ENCODE results near the gene FLT3. TPM values are rescaled to one million over a fixed set of nuclear protein-coding genes. Genes with fewer than 3 reads are reported as not detected.

FLT3 gene
- total RNA-seq, 3 donors from 2014 or later (not counting 1 experiment from before 2014, with no cell fraction given), result 0.39 to 1.8 (median 1.1) TPM

DNA sequence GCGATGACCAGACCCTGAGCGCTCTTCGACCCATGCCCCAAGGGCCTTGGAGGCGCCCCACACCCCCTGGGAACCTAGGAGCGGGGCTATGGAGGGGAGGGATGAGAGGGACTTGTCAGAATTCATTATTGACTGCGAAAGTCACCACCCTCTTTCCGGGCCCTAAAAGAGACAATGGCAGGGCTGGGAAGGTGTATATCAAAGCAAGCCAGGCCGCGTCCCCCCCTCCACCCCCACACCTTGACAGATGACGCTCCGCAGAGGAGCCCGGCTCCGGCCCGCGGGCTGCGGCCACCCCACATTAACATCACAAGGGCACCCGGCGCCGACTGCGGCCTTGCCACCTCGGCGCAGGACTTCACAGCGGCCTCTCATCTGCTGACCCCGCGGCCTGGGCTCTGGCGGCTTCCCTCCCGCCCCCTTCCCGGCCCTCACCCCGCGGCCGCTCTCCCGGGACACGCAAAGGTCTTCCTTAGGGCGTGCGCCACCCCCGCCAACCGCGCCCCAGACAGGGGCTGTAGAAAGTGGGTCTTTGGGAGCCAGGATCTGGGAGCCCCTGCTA, 133.7 kb downstream of the FLT3 start:
- H3K36me3 Mint-ChIP-seq, result no peaks in the 10 kb centered on the region
- H3K27ac Mint-ChIP-seq, result no peak overlapping the region
- 8% methylated on average over 38 of the region's 38 CpGs for WGBS (ENCODE audit: insufficient coverage)
- Histone ChIP-seq H3K27ac (ENCODE audit: low read length) (no peak overlapping the region), H3K4me1 (ENCODE audit: control insufficient read depth, insufficient read depth, low read length) (peaks cover 9% of the 10 kb centered on the region), H3K27me3 (ENCODE audit: control insufficient read depth, insufficient read depth, low read length) (peaks cover 56% of the 10 kb centered on the region), H3K4me3 (ENCODE audit: low read length) (no peak overlapping the region), H3K36me3 (ENCODE audit: control insufficient read depth, insufficient read depth, low read length) (no peaks in the 10 kb centered on the region), H3K9me3 (ENCODE audit: control insufficient read depth, insufficient read depth, low read length) (no peaks in the 10 kb centered on the region)
- DNase-seq (no peak), ATAC-seq (no peak)
- H3K9me3 Mint-ChIP-seq, result no peaks in the 10 kb centered on the region
- H3K4me1 Mint-ChIP-seq, result peaks cover 5 to 6% of the 10 kb centered on the region in 2 donors
- H3K4me3 Mint-ChIP-seq, result no peak overlapping the region
- TF ChIP-seq, protein P1, sequence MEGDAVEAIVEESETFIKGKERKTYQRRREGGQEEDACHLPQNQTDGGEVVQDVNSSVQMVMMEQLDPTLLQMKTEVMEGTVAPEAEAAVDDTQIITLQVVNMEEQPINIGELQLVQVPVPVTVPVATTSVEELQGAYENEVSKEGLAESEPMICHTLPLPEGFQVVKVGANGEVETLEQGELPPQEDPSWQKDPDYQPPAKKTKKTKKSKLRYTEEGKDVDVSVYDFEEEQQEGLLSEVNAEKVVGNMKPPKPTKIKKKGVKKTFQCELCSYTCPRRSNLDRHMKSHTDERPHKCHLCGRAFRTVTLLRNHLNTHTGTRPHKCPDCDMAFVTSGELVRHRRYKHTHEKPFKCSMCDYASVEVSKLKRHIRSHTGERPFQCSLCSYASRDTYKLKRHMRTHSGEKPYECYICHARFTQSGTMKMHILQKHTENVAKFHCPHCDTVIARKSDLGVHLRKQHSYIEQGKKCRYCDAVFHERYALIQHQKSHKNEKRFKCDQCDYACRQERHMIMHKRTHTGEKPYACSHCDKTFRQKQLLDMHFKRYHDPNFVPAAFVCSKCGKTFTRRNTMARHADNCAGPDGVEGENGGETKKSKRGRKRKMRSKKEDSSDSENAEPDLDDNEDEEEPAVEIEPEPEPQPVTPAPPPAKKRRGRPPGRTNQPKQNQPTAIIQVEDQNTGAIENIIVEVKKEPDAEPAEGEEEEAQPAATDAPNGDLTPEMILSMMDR (IDR thresholded peaks at IDR 0.05), result no peak
- intact Hi-C loops (cut with micrococcal nuclease), result no loop called here
- H3K27me3 Mint-ChIP-seq (ENCODE audit: low read depth in 2 of 2), result peaks cover 59 to 79% of the 10 kb centered on the region in 2 donors

DNA sequence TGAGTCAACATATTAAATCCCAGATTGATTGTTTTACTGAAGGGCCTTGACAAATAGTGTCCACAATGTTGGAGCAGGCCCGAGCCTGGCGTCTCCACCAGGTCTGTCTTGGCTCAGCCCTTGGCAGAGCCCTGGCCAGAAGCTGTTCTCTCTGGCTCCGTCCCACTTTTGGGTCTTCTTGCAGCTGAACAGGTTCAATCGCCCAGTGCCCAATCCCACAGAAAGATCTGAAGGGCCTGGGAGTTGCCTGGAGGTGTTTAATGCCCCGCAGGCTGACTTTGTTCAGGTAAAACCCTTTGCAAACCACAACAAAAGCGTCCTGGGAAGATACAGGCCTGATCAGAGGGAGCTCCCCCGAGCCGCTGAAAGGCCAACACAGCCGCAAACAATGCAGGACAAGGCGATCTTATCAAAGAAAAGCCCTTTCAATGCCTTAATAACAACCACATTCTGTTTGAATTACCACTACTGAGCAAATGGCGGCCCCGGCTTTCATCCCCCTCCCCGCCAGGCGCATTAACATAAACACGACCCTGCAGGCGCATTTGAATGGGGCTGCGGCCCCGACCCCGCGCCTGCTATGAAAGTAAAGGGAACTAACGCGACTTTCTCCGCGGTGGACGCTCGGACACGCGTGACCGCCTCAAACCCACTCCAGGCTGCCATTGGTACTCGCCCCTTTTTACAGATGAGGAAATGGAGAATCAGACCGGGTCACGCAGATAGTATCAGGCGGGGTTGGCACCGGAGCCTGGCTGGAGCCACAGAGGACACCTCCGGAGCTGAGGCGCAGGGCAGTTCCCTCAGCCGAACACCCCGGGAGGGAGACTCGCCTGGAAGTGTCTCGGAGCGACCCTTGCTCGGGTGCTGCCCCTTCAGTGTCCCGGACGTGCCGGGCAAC, 134.4 kb downstream of the FLT3 start:
- H3K9me3 Mint-ChIP-seq, result no peaks in the 10 kb centered on the region
- no peak overlapping the region for H3K27ac Mint-ChIP-seq
- intact Hi-C loops (cut with micrococcal nuclease), result no loop called here
- Histone ChIP-seq H3K4me1 (ENCODE audit: control insufficient read depth, insufficient read depth, low read length) (peaks cover 12% of the 10 kb centered on the region), H3K27ac (ENCODE audit: low read length) (no peak overlapping the region), H3K9me3 (ENCODE audit: control insufficient read depth, insufficient read depth, low read length) (no peaks in the 10 kb centered on the region), H3K36me3 (ENCODE audit: control insufficient read depth, insufficient read depth, low read length) (no peaks in the 10 kb centered on the region), H3K4me3 (ENCODE audit: low read length) (no peak overlapping the region), H3K27me3 (ENCODE audit: control insufficient read depth, insufficient read depth, low read length) (peaks cover 54% of the 10 kb centered on the region)
- DNase-seq (no peak), ATAC-seq (no peak)
- H3K4me1 Mint-ChIP-seq, result peaks cover 5 to 6% of the 10 kb centered on the region in 2 donors
- H3K4me3 Mint-ChIP-seq, result no peak overlapping the region
- TF ChIP-seq, protein P1 (IDR thresholded peaks at IDR 0.05), result no peak
- H3K27me3 Mint-ChIP-seq (ENCODE audit: low read depth in 2 of 2), result peaks cover 57 to 78% of the 10 kb centered on the region in 2 donors
- H3K36me3 Mint-ChIP-seq, result no peaks in the 10 kb centered on the region
- 16% methylated on average over 45 of the region's 45 CpGs for WGBS (ENCODE audit: insufficient coverage)

DNA sequence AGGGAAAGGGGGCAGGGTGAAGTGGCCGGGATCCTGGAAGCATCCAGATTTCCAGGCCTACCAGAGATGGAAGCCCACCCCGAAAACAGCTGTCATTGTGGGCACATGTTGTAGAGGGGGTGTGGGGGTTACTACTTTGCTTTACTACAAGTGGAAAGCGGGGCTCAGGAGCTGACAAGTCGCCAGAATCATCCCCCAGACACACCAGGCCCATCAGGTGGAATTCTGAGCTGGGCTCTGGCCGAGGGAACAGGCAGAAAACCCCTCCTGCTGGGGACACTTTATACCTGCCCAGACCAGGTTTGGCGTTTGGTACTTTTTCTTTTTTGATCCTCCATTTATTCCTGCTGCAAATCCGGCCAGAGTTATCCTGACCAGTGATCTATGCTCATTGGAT, 135.0 kb downstream of the FLT3 start:
- Histone ChIP-seq H3K36me3 (ENCODE audit: control insufficient read depth, insufficient read depth, low read length) (no peaks in the 10 kb centered on the region), H3K27me3 (ENCODE audit: control insufficient read depth, insufficient read depth, low read length) (peaks cover 51% of the 10 kb centered on the region), H3K9me3 (ENCODE audit: control insufficient read depth, insufficient read depth, low read length) (no peaks in the 10 kb centered on the region), H3K27ac (ENCODE audit: low read length) (no peak overlapping the region), H3K4me1 (ENCODE audit: control insufficient read depth, insufficient read depth, low read length) (peaks cover 17% of the 10 kb centered on the region), H3K4me3 (ENCODE audit: low read length) (no peak overlapping the region)
- no peak for ATAC-seq
- Mint-ChIP-seq H3K27me3 (ENCODE audit: low read depth in 2 of 2) (peaks cover 51 to 73% of the 10 kb centered on the region in 2 donors), H3K4me3 (no peak overlapping the region), H3K36me3 (no peaks in the 10 kb centered on the region), H3K4me1 (peaks cover 5 to 6% of the 10 kb centered on the region in 2 donors), H3K9me3 (no peaks in the 10 kb centered on the region), H3K27ac (no peak overlapping the region)
- DNase-seq, result no peak
- WGBS (ENCODE audit: insufficient coverage), result 65% methylated on average over 7 of the region's 7 CpGs
- intact Hi-C loops (cut with micrococcal nuclease), result no loop called here
- TF ChIP-seq, protein P1 (IDR thresholded peaks at IDR 0.05), result no peak
